Dendritic cell treated with granulocyte-macrophage colony-stimulating factor and Interleukin-4, amounts not matched to agents 40 ng/mL and 50 ng/mL, for 4 days (primary cell): Measurements from ENCODE around the gene SSPN.
A peak's percentile ranks its signal among the peaks of the same experiment; 100 is the strongest.

Experiments used
- H3K27ac Mint-ChIP-seq: one replicate; pipeline ENCODE4 v1.8.0; 2022; ENCODE audit warnings: mild to moderate bottlenecking, mixed read lengths
- H3K27me3 Mint-ChIP-seq: one replicate; pipeline ENCODE4 v1.8.0; 2022; ENCODE audit warnings: mild to moderate bottlenecking, mixed read lengths
- H3K36me3 Mint-ChIP-seq: one replicate; pipeline ENCODE4 v1.8.0; 2022; ENCODE audit warnings: low read depth, mixed read lengths
- H3K4me1 Mint-ChIP-seq: one replicate; pipeline ENCODE4 v1.8.0; 2022; ENCODE audit warnings: low read depth, mixed read lengths
- H3K4me3 Mint-ChIP-seq: one replicate; pipeline ENCODE4 v1.8.0; 2022; ENCODE audit warnings: mild to moderate bottlenecking, moderate library complexity, mixed read lengths
- H3K9me3 Mint-ChIP-seq: one replicate; pipeline ENCODE4 v1.8.0; 2022; ENCODE audit warnings: mixed read lengths
- intact Hi-C: fragments of 100-400 bp; cut with micrococcal nuclease; formaldehyde crosslinking; loops from one replicate; pipeline ENCODE4 v1.15.0; 2022

SSPN gene

DNA sequence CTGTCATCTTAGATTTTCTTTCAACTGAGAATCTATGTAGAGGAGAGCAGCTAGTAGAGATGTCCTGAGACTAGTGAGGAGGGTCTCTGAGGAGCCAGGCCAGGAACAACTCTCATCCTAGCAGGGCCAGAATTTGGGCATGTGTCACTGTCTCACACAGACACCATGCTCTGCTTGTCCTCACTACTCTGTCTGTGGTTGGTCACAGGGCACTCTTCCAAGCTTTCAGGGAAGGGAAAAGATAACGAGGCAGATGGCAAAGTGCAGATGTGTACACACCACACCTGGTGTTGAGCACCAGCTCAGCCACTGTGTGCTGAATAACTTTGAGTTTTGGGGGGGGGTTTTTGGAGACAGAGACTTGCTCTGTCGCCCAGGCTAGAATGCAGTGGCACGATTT is 2.5 kb downstream of the SSPN start:
- Mint-ChIP-seq H3K27ac (no peak overlapping the region), H3K27me3 (peaks cover 30% of the 10 kb centered on the region), H3K36me3 (no peaks in the 10 kb centered on the region), H3K4me3 (no peak overlapping the region), H3K9me3 (no peaks in the 10 kb centered on the region), H3K4me1 (peaks cover 8% of the 10 kb centered on the region)
- intact Hi-C loops = no loop called here

- Mint-ChIP-seq H3K9me3 (no peaks in the 10 kb centered on the region), H3K4me1 (peaks cover 8% of the 10 kb centered on the region), H3K27ac (no peak overlapping the region), H3K4me3 (no peak overlapping the region), H3K36me3 (no peaks in the 10 kb centered on the region), H3K27me3 (peaks cover 30% of the 10 kb centered on the region)
- intact Hi-C loops = no loop called here
Measured at GRCh38 chr12:26198742-26199141, 3.4 kb downstream of the SSPN start.

GRCh38 chr12:26203167-26203780 is 7.9 kb downstream of the SSPN start:
- Mint-ChIP-seq H3K9me3 (no peaks in the 10 kb centered on the region), H3K27me3 (peaks cover 9% of the 10 kb centered on the region), H3K4me3 (no peak overlapping the region), H3K4me1 (no peaks in the 10 kb centered on the region), H3K36me3 (no peaks in the 10 kb centered on the region), H3K27ac (no peak overlapping the region)
- intact Hi-C loops = no loop called here

GRCh38 chr12:26204612-26205289 is 9.4 kb downstream of the SSPN start:
- H3K27ac Mint-ChIP-seq = no peak overlapping the region
- no peaks in the 10 kb centered on the region for H3K9me3 Mint-ChIP-seq
- intact Hi-C loops = no loop called here
- H3K4me1 Mint-ChIP-seq = no peaks in the 10 kb centered on the region
- H3K4me3 Mint-ChIP-seq = no peak overlapping the region
- peaks cover 7% of the 10 kb centered on the region for H3K27me3 Mint-ChIP-seq
- H3K36me3 Mint-ChIP-seq = no peaks in the 10 kb centered on the region

- Mint-ChIP-seq H3K36me3 (no peaks in the 10 kb centered on the region), H3K27ac (no peak overlapping the region)
Measured at GRCh38 chr12:26205298-26205697, 9.9 kb downstream of the SSPN start.

DNA sequence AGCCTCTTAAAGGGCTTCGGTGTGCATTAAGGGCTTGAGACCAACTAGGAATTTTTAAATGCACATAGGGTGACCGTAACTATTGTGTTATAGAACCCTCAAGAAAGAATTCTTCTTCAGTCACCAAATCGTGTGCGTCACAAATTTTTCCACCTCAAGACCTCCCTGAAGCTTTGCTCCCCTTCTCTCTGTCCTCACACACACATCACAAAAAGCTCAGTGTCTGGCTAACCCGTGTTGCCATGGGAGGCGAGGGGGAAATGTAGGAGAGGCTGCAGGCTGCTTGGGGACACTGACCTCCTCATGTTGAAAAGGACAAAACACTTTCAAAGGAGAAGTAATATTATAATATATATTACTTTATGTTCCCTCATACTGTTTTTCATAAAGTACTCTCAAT is 10.6 kb downstream of the SSPN start:
- peaks cover 10% of the 10 kb centered on the region for H3K27me3 Mint-ChIP-seq
- intact Hi-C loops = no loop called here
- H3K4me3 Mint-ChIP-seq = no peak overlapping the region
- H3K4me1 Mint-ChIP-seq = no peaks in the 10 kb centered on the region
- H3K36me3 Mint-ChIP-seq = no peaks in the 10 kb centered on the region
- H3K9me3 Mint-ChIP-seq = no peaks in the 10 kb centered on the region
- no peak overlapping the region for H3K27ac Mint-ChIP-seq

More at GRCh38 chr12:26205298-26205697, 9.9 kb downstream of the SSPN start:
- Mint-ChIP-seq H3K9me3 (no peaks in the 10 kb centered on the region), H3K4me3 (no peak overlapping the region), H3K4me1 (no peaks in the 10 kb centered on the region), H3K27me3 (peaks cover 7% of the 10 kb centered on the region)
- intact Hi-C loops = no loop called here

DNA sequence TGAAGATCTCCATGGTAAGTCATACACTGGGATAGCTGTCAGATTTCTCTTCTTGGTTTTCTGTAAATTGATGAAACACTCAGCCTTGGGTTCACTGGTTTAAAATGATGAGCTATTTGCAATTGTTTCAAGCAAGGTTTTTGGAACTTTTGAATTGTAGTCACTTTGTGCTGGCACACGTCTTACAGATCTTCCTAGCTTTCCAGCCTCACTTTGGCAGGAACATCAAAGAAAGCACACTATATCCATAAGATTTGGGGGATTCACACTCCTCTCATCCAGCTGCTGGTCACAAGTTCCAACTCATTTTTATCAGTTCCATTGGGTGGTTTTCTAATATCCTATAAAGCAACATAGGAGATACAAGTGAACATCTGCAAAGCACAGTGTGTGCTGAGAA is 16.0 kb downstream of the SSPN start:
- Mint-ChIP-seq H3K4me3 (no peak overlapping the region), H3K36me3 (no peaks in the 10 kb centered on the region), H3K27me3 (peaks cover 4% of the 10 kb centered on the region), H3K4me1 (no peaks in the 10 kb centered on the region), H3K9me3 (no peaks in the 10 kb centered on the region), H3K27ac (no peak overlapping the region)
- intact Hi-C loops = no loop called here

- Mint-ChIP-seq H3K27ac (no peak overlapping the region), H3K27me3 (peaks cover 3% of the 10 kb centered on the region), H3K4me3 (no peak overlapping the region), H3K36me3 (no peaks in the 10 kb centered on the region), H3K9me3 (no peaks in the 10 kb centered on the region), H3K4me1 (no peaks in the 10 kb centered on the region)
- intact Hi-C loops = no loop called here
Measured at GRCh38 chr12:26212396-26212795, 17.0 kb downstream of the SSPN start.

GRCh38 chr12:26212988-26213387 is 17.6 kb downstream of the SSPN start:
- intact Hi-C loops = no loop called here
- Mint-ChIP-seq H3K4me1 (no peaks in the 10 kb centered on the region), H3K4me3 (no peak overlapping the region), H3K27me3 (peaks cover 3% of the 10 kb centered on the region), H3K36me3 (no peaks in the 10 kb centered on the region), H3K27ac (no peak overlapping the region), H3K9me3 (no peaks in the 10 kb centered on the region)

DNA sequence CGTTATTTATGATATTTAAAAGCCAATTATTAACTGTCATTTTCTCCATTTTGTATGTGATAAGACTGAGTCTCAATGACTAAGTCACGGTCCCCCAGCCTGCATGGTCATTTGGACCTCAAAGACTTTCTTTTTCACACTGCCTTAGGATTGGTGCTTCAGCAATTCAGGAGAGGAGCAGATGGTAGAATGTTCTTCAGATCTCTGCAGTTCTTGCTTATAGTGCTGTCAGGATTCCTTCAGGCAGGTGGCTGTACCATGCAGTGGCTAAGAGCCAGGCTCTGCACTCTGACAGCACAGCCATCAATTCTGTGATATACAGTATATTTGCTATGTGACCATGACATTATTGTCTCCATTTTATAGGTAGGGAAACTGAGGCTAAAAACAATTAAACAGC is 18.7 kb downstream of the SSPN start:
- no peak overlapping the region for H3K27ac Mint-ChIP-seq
- H3K9me3 Mint-ChIP-seq = no peaks in the 10 kb centered on the region
- H3K27me3 Mint-ChIP-seq = peaks cover 3% of the 10 kb centered on the region
- intact Hi-C loops = no loop called here
- H3K4me1 Mint-ChIP-seq = no peaks in the 10 kb centered on the region
- H3K4me3 Mint-ChIP-seq = no peak overlapping the region
- H3K36me3 Mint-ChIP-seq = no peaks in the 10 kb centered on the region

GRCh38 chr12:26219736-26220135 is 24.4 kb downstream of the SSPN start:
- H3K27me3 Mint-ChIP-seq = peaks cover 6% of the 10 kb centered on the region
- H3K4me3 Mint-ChIP-seq = no peak overlapping the region
- intact Hi-C loops = no loop called here
- H3K36me3 Mint-ChIP-seq = no peaks in the 10 kb centered on the region
- H3K27ac Mint-ChIP-seq = no peak overlapping the region
- no peaks in the 10 kb centered on the region for H3K4me1 Mint-ChIP-seq
- no peaks in the 10 kb centered on the region for H3K9me3 Mint-ChIP-seq

DNA sequence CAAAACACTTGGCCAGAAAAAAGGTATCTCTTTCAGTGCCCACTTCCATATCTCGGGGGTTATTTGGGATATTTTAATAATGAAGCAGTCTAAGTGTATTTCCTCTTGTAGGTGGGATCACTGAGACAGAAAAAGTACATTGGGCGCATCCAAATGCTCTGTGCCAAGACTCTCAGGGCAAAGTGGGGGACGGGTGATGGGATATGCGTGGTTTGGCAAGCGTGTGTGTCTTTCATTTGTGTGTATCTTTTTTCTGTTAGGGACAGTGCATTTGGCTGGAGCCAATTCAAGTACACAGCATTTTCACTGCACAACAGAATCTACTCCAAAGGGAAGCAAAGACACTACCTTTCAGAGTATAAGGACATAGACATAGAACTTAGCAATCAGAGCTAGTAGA is 29.3 kb downstream of the SSPN start:
- H3K9me3 Mint-ChIP-seq = no peaks in the 10 kb centered on the region
- no peaks in the 10 kb centered on the region for H3K36me3 Mint-ChIP-seq
- intact Hi-C loops = no loop called here
- H3K4me1 Mint-ChIP-seq = peaks cover 14% of the 10 kb centered on the region
- H3K4me3 Mint-ChIP-seq = no peak overlapping the region
- no peak overlapping the region for H3K27ac Mint-ChIP-seq
- H3K27me3 Mint-ChIP-seq = peaks cover 41% of the 10 kb centered on the region

DNA sequence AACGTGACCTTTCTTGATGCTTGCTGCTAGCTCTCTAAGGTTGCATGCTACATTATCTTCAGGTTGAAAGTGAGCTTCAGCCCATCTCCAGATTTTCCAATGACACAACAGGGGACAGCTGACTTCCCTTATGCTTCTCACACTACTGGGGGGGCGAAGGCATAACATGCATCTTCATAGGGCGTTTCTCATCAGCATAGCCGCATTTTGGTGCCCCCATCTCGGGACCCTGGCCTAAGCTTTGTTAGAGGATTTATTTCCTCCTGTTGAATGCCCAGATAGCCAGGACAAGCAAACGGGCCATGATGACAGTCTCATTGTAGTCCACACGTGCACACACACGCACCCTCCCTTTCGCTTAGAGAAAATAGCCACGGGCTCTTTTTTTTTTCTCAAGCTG is 30.7 kb downstream of the SSPN start:
- Mint-ChIP-seq H3K36me3 (no peaks in the 10 kb centered on the region), H3K27me3 (peaks cover 38% of the 10 kb centered on the region), H3K27ac (no peak overlapping the region), H3K4me1 (peaks cover 14% of the 10 kb centered on the region), H3K9me3 (no peaks in the 10 kb centered on the region), H3K4me3 (no peak overlapping the region)
- intact Hi-C loops = no loop called here

- Mint-ChIP-seq H3K4me1 (peaks cover 14% of the 10 kb centered on the region), H3K27ac (no peak overlapping the region), H3K36me3 (no peaks in the 10 kb centered on the region), H3K4me3 (peak overlapping the region; percentile 69), H3K27me3 (peaks cover 38% of the 10 kb centered on the region), H3K9me3 (no peaks in the 10 kb centered on the region)
- intact Hi-C loops = no loop called here
Measured at GRCh38 chr12:26226629-26227360, 31.4 kb downstream of the SSPN start.
